DND-41 (cell line): ENCODE measurements around the gene SETDB1.

Experiments used
- CTCF ChIP-seq: IDR thresholded peaks from 2 replicates; pipeline ENCODE4 v1.5.1; 2012; ENCODE audit warnings: borderline replicate concordance, low read length, moderate library complexity, mild to moderate bottlenecking; ENCODE audit not compliant: poor library complexity, severe bottlenecking; ENCODE audit errors: extremely low read depth
- EZH2 ChIP-seq: IDR thresholded peaks from 3 replicates; pipeline ENCODE4 v1.6.1; 2012; ENCODE audit warnings: borderline replicate concordance, low read depth, mild to moderate bottlenecking, moderate library complexity, low read length, inconsistent platforms; ENCODE audit not compliant: severe bottlenecking

DNA sequence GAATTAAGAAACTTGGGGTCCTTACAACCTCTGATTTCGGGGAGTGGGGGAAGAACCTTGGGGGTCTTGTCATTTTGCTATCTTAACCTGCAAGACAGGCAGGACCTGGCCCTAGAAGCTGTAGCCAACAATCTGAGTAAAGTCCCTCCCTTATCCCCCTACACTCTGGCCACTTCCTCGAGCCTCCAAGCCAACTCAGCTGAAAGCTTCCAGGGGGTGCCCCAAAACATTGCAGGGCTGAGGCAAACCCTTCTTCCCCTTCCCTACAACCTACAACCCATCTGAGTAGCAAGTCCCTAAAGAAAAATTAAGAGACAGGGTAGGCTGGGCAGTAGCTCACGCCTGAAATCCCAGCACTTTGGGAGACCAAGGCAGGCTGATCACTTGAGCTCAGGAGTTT is 43.5 kb downstream of the SETDB1 start:
- TF ChIP-seq EZH2 (no peak), CTCF (no peak)
